ENCODE data around the gene SPRR2F.
"Not testable (repeated sequence)": the region's sequence is repeated elsewhere in the genome, so short reads cannot be mapped to it uniquely, and the experiment has no call there.

Gene SPRR2F
- total RNA-seq: 0 reads per million in 4 donors

- DNase-seq: no peak
Measured at GRCh38 chr1:153113416-153113815, at the start of gene SPRR2F. SPRR2F (minus strand) TSS chr1:153113516; CDS start chr1:153112733, 783 bp downstream.

GRCh38 chr1:153155541-153155940, 42.2 kb upstream of the SPRR2F start:
- DNase-seq: no peak

DNA sequence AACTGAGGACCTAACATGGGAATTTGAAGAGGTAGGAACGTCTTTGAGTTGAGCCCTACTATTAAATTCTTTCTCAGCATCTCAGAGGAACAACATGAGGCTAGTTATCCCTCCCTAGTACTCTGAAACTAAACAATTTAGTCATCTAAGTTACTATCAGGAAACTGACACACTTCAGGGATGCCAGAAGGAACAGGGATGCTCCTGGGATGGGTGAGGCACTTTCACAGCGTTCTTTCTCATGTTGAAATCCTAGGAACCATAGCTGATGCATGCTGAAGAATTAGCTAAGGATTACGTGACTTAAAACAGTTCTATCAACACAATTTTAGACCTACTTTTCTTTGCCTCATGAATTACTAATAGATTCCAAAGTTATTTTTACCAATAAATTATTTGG, 39.2 kb upstream of the SPRR2F start:
- DNase-seq: no peak

DNA sequence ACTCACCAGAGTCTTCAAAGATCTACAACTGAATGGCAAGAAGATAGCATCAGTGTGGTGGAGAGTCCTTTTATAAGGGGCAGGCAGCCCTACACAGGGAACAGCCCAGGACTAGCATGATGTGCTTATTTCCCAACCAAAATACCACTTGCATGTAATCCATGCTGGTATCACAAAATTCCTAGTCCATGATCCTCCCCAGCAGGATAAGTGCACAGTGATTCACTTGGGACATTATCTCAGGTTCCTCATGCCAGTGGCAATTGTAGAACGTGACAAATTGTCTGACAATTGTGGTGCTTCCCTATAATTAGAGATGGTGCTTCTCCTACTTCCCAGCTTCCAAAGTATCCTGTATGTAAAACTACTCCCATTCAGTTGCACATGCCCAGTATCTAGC, 37.5 kb upstream of the SPRR2F start, which contains the start of gene SPRR2G:
Gene SPRR2G (minus strand): TSS at position 45 of the 400 bp plus-strand sequence. CDS start 780 bp downstream, outside the sequence.
- DNase-seq: no peak

DNA sequence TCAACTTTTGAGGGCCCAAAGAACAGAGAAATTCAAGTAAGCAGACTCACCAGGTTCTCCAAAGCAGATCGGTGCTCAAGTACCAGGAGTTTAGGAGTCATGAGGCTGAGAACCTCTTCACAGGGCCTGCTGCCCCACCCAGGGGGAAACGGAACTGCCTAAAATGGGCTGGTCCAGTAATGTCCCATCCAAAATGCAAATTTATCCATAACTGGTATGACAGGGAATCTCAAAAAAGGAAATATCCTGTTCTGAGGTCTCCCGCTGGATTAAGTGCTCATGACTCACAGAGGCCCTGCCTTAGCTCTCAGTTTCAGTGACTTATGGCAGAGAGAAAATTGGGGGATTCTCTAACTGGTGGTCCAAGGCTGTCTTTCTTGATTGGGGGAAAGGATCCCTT, 28.1 kb upstream of the SPRR2F start:
- DNase-seq: no peak

- DNase-seq: no peak
Measured at GRCh38 chr1:153140484-153140883, 27.2 kb upstream of the SPRR2F start.

DNA sequence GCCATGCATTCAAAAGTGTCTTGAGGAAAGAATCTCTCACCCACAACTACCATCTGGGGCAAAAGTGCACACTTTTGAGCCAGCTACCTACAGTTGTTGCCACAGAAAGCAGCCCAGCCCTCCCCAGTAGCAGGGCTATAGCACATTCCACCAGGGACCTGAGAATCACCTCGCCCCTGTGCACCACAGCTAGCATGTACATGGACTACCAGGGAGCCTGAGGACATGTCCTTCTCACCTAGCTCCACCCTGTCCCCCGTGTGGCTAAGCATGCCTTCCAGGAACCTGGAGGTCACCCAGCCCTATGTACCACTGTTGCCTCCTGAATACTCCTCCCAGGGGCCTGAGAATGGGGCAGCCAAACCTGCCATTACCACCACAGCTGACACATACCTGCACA, 20.4 kb upstream of the SPRR2F start:
- no peak for DNase-seq

DNA sequence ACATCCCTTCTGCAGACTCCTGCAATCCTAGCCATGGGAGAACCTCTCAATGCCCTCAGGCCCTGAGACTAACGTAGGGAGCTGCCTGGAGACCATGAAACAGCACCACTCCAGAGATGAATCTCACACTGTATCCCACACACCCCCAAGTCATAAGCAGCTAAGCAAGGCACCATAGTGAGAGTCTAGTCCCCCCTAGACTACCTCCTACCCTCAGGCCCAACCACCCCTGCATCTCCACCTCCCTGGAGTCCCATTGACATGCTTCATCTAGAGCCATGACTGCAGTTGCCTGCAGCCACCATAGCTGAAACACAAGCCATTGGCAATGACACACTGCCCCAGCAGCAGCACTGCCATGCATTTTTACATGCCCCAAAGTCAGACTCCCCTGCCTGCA, 20.0 kb upstream of the SPRR2F start:
- no peak for DNase-seq

DNA sequence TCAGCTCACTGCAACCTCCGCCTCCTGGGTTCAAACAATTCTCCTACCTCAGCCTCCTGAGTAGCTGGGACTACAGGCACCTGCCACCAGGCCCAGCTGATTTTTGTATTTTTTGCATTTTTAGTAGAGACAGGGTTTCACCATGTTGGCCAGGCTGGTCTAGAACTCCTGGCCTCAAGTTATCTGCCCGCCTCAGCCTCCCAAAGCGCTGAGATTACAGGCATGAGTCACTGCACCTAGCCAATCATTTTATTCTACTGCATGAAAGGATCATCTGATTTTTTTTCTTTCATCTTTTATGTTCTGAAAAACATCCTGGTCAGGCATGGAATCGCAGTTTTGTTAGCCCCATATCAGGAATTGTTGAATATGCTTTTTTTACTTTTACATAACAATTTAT, 15.4 kb upstream of the SPRR2F start:
- DNase-seq: not testable (repeated sequence)

DNA sequence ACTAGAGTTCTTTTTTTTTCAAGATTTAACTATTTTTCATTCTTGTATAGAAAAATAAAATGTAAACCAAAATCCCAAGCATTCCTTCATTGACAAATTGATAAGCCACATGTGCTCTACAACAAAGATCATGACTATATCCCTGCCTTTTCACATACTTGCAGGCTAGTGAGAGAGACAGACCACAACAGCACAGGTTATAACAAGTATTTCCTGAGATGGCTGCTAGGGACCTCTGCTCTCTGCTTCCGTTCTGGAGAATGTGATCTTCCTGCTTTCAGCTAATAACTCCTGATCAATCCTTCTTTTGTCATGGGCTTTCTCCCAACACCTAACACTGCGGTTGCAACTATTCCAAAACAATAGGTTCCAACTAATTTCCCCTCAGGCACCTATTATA, 14.0 kb upstream of the SPRR2F start:
- no peak for DNase-seq

GRCh38 chr1:153125536-153125935, 12.2 kb upstream of the SPRR2F start:
- no peak for DNase-seq

DNA sequence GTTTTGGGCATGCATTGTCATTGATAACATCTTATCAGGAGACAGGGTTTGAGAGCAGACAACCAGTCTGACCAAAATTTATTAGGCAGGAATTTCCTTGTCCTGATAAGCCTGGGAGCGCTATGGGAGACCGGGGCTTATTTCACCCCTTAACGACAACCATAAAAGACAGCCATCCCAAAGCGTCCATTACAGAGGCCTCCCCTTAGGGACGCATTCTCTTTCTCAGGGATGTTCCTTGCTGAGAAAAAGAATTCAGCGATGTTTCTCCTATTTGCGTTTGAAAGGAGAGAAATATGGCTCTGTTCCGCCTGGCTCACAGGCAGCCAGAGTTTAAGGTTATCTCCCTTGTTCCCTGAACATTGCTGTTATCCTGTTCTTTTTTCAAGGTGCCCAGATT, 10.5 kb upstream of the SPRR2F start:
- DNase-seq: not testable (repeated sequence)

GRCh38 chr1:153122831-153123421, 9.6 kb upstream of the SPRR2F start:
- DNase-seq: no peak

DNA sequence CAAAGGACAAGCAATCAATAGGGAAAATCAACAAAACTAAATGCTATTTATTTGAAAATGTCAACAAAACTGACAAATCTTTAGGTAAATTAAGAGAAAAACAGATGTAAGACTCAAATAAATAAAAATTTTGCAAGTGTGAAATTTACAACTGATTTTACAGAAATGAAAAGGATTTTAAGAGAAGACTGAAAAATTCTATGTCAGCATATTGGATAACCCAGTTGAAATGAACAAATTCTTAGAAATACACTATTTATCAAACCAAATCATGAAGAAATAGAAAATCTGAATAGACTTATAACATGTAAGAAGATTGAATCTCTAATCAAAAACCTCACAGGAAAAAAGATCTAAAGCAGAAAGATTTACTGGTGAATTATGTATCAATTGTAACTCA, 7.6 kb upstream of the SPRR2F start:
- DNase-seq: no peak

DNA sequence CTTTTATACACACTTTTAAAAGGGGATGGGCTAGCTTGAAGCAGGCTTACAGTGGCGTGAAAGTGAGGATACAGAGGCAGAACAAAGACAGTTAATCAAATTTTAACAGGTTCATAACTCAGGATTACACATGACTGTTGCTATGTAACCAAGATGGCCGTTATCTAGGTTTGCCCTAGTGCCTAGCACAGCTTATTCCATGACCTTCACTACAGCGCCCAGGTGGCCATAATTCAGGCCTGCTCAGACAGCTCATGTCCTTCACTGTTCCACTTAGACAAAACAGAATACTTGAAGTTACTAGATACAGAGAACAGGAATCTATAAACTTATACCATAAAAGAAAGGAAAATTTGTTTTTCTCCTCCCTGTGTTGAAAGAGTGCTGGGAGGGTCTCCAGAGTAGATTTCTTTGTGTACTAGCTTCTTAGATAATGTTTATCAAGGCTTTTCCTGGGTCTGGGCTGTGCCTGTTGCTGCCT, 6.2 kb upstream of the SPRR2F start:
- no peak for DNase-seq

DNA sequence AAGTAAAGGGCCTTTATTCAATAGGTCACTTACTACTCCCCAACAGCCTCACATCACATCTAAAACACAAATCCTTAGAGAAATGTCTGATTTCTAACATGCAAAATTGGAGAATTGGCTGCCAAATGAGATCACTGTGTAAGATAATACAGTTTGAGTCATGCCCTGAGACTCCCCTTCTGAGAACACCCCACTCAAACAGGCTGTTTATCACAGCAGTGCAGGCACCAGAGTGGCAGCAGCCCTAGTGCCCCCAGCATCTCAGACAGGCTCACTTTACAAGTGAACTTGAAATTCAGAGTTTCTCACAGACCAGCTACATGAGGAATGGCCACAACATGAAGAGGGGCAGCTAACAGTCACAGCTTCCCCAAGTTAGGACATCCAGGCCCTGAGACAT, 1.9 kb upstream of the SPRR2F start:
- DNase-seq: not testable (repeated sequence)

DNA sequence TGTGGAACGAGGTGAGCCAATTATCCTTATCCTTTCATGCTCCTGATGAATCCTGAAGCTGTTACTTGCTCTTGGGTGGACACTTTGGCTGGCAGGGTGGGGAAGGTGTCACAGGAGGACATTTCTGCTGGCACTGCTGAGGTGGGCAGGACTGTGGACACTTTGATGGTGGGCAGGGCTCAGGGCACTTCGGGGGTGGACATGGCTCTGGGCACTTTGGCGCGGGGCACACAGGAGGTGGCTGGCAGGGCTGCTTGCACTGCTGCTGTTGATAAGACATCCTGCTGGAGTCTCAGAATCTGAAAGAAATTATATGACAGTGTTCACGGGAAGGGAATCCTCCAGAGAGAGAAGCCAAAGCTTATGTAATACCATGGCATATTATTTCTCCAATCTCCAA, 862 bp downstream of the SPRR2F start:
- DNase-seq: not testable (repeated sequence)

GRCh38 chr1:153100245-153100644, 13.1 kb downstream of the SPRR2F start:
- DNase-seq: no peak

DNA sequence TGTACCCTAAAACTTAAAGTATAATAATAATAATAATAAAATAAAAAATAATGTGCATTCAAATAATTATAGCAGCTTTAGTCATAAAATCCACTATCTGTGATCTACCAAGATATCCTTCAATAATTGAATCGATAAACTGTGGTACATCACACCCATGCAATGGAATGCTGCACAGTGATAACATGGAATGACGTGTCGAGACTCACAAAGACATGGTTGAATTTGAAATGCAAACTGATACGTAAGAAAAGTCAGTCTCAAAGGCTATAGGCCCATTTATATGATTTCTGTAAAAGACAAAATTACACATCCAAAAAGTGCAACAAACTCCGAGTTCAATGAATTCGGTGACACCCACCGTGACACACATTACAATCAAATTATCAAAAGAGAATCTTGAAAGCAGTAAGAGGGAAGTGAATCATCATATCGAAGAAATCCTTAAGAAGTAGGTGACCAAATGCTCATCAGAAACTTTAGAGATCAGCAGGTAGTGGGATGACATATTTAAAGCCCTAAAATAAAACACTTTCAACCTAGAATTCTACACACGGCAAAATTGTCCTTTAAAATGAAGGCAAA, 13.8 kb downstream of the SPRR2F start:
- DNase-seq: no peak

GRCh38 chr1:153095764-153096163, 17.6 kb downstream of the SPRR2F start:
- no peak for DNase-seq

DNA sequence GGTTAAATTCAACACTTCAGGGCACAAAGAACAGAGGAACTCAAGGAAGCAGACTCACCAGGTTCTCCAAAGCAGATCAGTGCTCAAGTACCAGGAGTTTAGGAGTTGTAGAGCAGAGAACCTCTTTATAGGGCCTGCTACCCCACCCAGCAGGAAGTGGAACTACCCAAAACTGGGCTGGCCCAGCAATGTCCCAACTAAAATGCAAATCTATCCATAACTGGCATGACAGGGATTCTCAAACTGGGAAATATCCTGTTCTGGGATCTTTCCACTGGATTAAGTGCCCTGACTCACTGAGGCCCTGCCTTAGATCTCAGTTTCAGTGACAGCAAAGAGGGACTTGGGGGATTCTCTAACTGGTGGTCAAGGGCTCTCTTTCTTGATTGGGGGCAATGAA, 18.9 kb downstream of the SPRR2F start, which contains the start of gene SPRR2E:
Gene SPRR2E (minus strand): TSS at position 101 of the 400 bp plus-strand sequence. CDS start 775 bp downstream, outside the sequence.
- no peak for DNase-seq

- no peak for DNase-seq
Measured at GRCh38 chr1:153087652-153088051, 25.7 kb downstream of the SPRR2F start.

- no peak for DNase-seq
Measured at GRCh38 chr1:153081736-153082135, 31.6 kb downstream of the SPRR2F start.
